Measurements from ENCODE around the gene RUNX1.

GRCh38 chr21:34934350-34934749, 114.8 kb downstream of the RUNX1 start:
- TF ChIP-seq POLR2A (IDR thresholded peaks at IDR 0.05) (no peak), CTCF (IDR thresholded peaks at IDR 0.05) (no peak)
